Smooth muscle cell (in vitro differentiated cells): ENCODE data around the gene CDC42EP5. TPM values are rescaled to one million over a fixed set of nuclear protein-coding genes. Genes with fewer than 3 reads are reported as not detected.
A peak's percentile ranks its signal among the peaks of the same experiment; 100 is the strongest.

Source experiments
- DNase-seq: peaks from one replicate; lab custom pipeline; 2025; ENCODE audit not compliant: unreplicated experiment; lab: John Stamatoyannopoulos, UW
- H2AFZ ChIP-seq: fragments of 200-600 bp; sonication (generic); 2 replicates; pipeline ENCODE4 v1.6.0; 2016; ENCODE audit warnings: antibody characterized with exemption, low read depth, mild to moderate bottlenecking
- H3F3A ChIP-seq: fragments of 200-600 bp; sonication (generic); 2 replicates; pipeline ENCODE4 v1.6.0; 2017; ENCODE audit warnings: antibody characterized with exemption, low read depth
- H3K27ac ChIP-seq: fragments of 200-600 bp; sonication (generic); 2 replicates; pipeline ENCODE4 v1.5.1; 2016; ENCODE audit warnings: low read depth, mild to moderate bottlenecking
- H3K27me3 ChIP-seq: fragments of 200-600 bp; sonication (generic); 2 replicates; pipeline ENCODE4 v1.6.1; 2016; ENCODE audit warnings: low read depth, mild to moderate bottlenecking
- H3K36me3 ChIP-seq: fragments of 200-600 bp; sonication (generic); 2 replicates; pipeline ENCODE4 v1.5.1; 2016; ENCODE audit warnings: low read depth
- H3K4me1 ChIP-seq: fragments of 200-600 bp; sonication (generic); 2 replicates; pipeline ENCODE4 v1.5.1; 2016; ENCODE audit warnings: low read depth
- H3K4me2 ChIP-seq: fragments of 200-600 bp; sonication (generic); 2 replicates; pipeline ENCODE4 v1.6.0; 2016; ENCODE audit warnings: mild to moderate bottlenecking
- H3K4me3 ChIP-seq: fragments of 200-600 bp; sonication (generic); 2 replicates; pipeline ENCODE4 v1.5.1; 2016; ENCODE audit warnings: mild to moderate bottlenecking
- H3K79me2 ChIP-seq: fragments of 200-600 bp; sonication (generic); 2 replicates; pipeline ENCODE4 v1.6.0; 2016; ENCODE audit warnings: low read depth, mild to moderate bottlenecking
- H3K9ac ChIP-seq: fragments of 200-600 bp; sonication (generic); 2 replicates; pipeline ENCODE4 v1.6.0; 2016; ENCODE audit warnings: low read depth
- H3K9me3 ChIP-seq: fragments of 200-600 bp; sonication (generic); replicated peaks from 2 replicates; pipeline ENCODE4 v1.5.1; 2016; ENCODE audit warnings: low read depth
- H4K20me1 ChIP-seq: fragments of 200-600 bp; sonication (generic); 2 replicates; pipeline ENCODE4 v1.6.0; 2016; ENCODE audit warnings: low read depth
- CTCF ChIP-seq: fragments of 200-600 bp; sonication (generic); IDR thresholded peaks from 2 replicates; pipeline ENCODE4 v1.5.1; 2017; ENCODE audit warnings: borderline replicate concordance, mild to moderate bottlenecking, antibody characterized with exemption; ENCODE audit not compliant: insufficient read depth, poor library complexity, severe bottlenecking
- WGBS: methylation state at CpG from one replicate; pipeline ENCODE4 v1.1.7; 2016; ENCODE audit warnings: low lambda C conversion rate; 5-methylcytosine and 5-hydroxymethylcytosine counted together
- polyA plus RNA-seq: library from polyadenylated mRNA; unstranded; fragments of >200 nt; fragmentation: Nextera tagmentation; extraction: Ambion mirVana; gene quantifications from 2 replicates; pipeline ENCODE4 v1.2.1, GENCODE V29; 2016
- total RNA-seq: library from RNA; depleted of rRNA; stranded (reverse); fragments of >200 nt; gene quantifications from 2 replicates; pipeline ENCODE4 v1.2.3, GENCODE V29; 2014

The CDC42EP5 gene
- total and polyA plus RNA-seq, 2 experiments from 2014 or later: 33.6 to 99.8 TPM

- H3K4me3 ChIP-seq: no peak overlapping the region
- TF ChIP-seq CTCF: no peak
- DNase-seq: no peak
- peak overlapping the region; percentile 90 for H3K27ac ChIP-seq
- peaks cover 29% of the 10 kb centered on the region for H3K79me2 ChIP-seq
- H3K27me3 ChIP-seq: no peaks in the 10 kb centered on the region
- peak overlapping the region; percentile 98 for H3K4me2 ChIP-seq
- no peaks in the 10 kb centered on the region for H3K4me1 ChIP-seq
- peaks cover 65% of the 10 kb centered on the region for H4K20me1 ChIP-seq
- H3K9ac ChIP-seq: no peak overlapping the region
- H2AFZ ChIP-seq: no peak overlapping the region
- no peaks in the 10 kb centered on the region for H3K9me3 ChIP-seq
- H3K36me3 ChIP-seq: peaks cover 7% of the 10 kb centered on the region
- 70% methylated on average over 3 of the region's 3 CpGs for WGBS
- peaks cover 35% of the 10 kb centered on the region for H3F3A ChIP-seq
Measured at GRCh38 chr19:54461613-54462012, 11.5 kb downstream of the CDC42EP5 start.

- WGBS: 97% methylated on average over 27 of the region's 27 CpGs
- no peak for DNase-seq
- Histone ChIP-seq H4K20me1 (peaks cover 69% of the 10 kb centered on the region), H3K36me3 (peaks cover 7% of the 10 kb centered on the region), H3K27ac (peak overlapping the region; percentile 90), H3F3A (peaks cover 35% of the 10 kb centered on the region), H3K4me3 (no peak overlapping the region), H3K9me3 (no peaks in the 10 kb centered on the region), H3K9ac (no peak overlapping the region), H3K79me2 (peaks cover 29% of the 10 kb centered on the region), H2AFZ (no peak overlapping the region), H3K4me1 (no peaks in the 10 kb centered on the region), H3K27me3 (no peaks in the 10 kb centered on the region), H3K4me2 (peak overlapping the region; percentile 98)
- no peak for TF ChIP-seq CTCF
Measured at GRCh38 chr19:54461210-54461609, 11.9 kb downstream of the CDC42EP5 start.

- H3K27ac ChIP-seq: peak overlapping the region; percentile 28
- H3K36me3 ChIP-seq: peaks cover 7% of the 10 kb centered on the region
- no peaks in the 10 kb centered on the region for H3K9me3 ChIP-seq
- no peak overlapping the region for H2AFZ ChIP-seq
- H3K4me3 ChIP-seq: no peak overlapping the region
- peaks cover 34% of the 10 kb centered on the region for H3K79me2 ChIP-seq
- H3K4me2 ChIP-seq: no peak overlapping the region
- H3K9ac ChIP-seq: no peak overlapping the region
- WGBS: 92% methylated on average over 25 of the region's 39 CpGs
- no peak for DNase-seq
- H3F3A ChIP-seq: peaks cover 29% of the 10 kb centered on the region
- H3K27me3 ChIP-seq: no peaks in the 10 kb centered on the region
- TF ChIP-seq CTCF: no peak
- no peaks in the 10 kb centered on the region for H3K4me1 ChIP-seq
- peaks cover 77% of the 10 kb centered on the region for H4K20me1 ChIP-seq
Measured at GRCh38 chr19:54460230-54461005, 12.7 kb downstream of the CDC42EP5 start.
